A549 (cell line): Measurements from ENCODE around the gene TMEM9. TPM values are rescaled to one million over a fixed set of nuclear protein-coding genes. Genes with fewer than 3 reads are reported as not detected.

ENCODE experiments used
- ATAC-seq, 2 experiments: fragments of 200-7000 bp in 1 of 2; fragments of >200 bp in 1 of 2; cut with Nextera tagmentation in 1 of 2; cut with Tn5 transposase in 1 of 2; 3 replicates each; pipeline versions ENCODE4 v1.8.0 to v1.9.1; 2018 to 2020; ENCODE audit warnings: mild to moderate bottlenecking in 1 of 2, moderate library complexity in 1 of 2
- CTCF ChIA-PET: fragments of 300-600 bp; sonication (Branson Sonifier 250); formaldehyde crosslinking; extraction: SDS; loops from one replicate; lab custom pipeline; 2021; ENCODE audit warnings: antibody characterized with exemption, inconsistent platforms; lab: Yijun Ruan, JAX
- POLR2A ChIA-PET: fragments of 350-600 bp; formaldehyde crosslinking; extraction: SDS; loops from one replicate; lab custom pipeline; 2021; ENCODE audit warnings: antibody characterized with exemption, inconsistent platforms; lab: Yijun Ruan, JAX
- DNase-seq, 2 experiments: peaks; one replicate each; pipeline versions ENCODE4 v3.0.0 to v3.0.0-alpha.2; 2011 to 2016; ENCODE audit warnings: low read depth in 1 of 2, low spot score in 1 of 2
- FAIRE-seq: peaks from 2 replicates; lab custom pipeline; 2011; peaks lifted over from hg19 to GRCh38; lab: Jason Lieb, UNC
- H3K27ac ChIP-seq, 2 experiments: fragments of >200 bp; sonication (Bioruptor Twin); formaldehyde crosslinking; 3 replicates each; pipeline ENCODE4 v1.5.1; 2016 to 2017
- H3K4me1 ChIP-seq: fragments of >200 bp; sonication (Bioruptor Twin); formaldehyde crosslinking; 3 replicates; pipeline ENCODE4 v1.6.1; 2016
- H3K4me2 ChIP-seq: fragments of >200 bp; sonication (Bioruptor Twin); formaldehyde crosslinking; 3 replicates; pipeline ENCODE4 v1.6.1; 2016
- H3K4me3 ChIP-seq: fragments of >200 bp; sonication (Bioruptor Twin); formaldehyde crosslinking; 3 replicates; pipeline ENCODE4 v1.5.1; 2016
- H3K9me3 ChIP-seq: fragments of >200 bp; sonication (Bioruptor Twin); formaldehyde crosslinking; 3 replicates; pipeline ENCODE4 v1.6.1; 2016
- CBX2 ChIP-seq: fragments of 200-600 bp; sonication (generic); IDR thresholded peaks from 2 replicates; pipeline ENCODE4 v1.6.1; 2016; ENCODE audit warnings: low read depth, mild to moderate bottlenecking, borderline replicate concordance
- CTCF ChIP-seq: fragments of >200 bp; sonication (Bioruptor Twin); formaldehyde crosslinking; IDR thresholded peaks from 3 replicates; pipeline ENCODE4 v1.5.1; 2016
- EHMT2 ChIP-seq: fragments of 200-600 bp; sonication (generic); IDR thresholded peaks from 2 replicates; pipeline ENCODE4 v1.6.1; 2016; ENCODE audit warnings: antibody characterized with exemption, low read depth, mild to moderate bottlenecking, moderate library complexity
- FOXS1 ChIP-seq: fragments of 250-450 bp; sonication (Bioruptor Pico); IDR thresholded peaks from 2 replicates; pipeline ENCODE4 v1.5.0; 2020; ENCODE audit warnings: mild to moderate bottlenecking, moderate library complexity
- HEYL ChIP-seq: fragments of 250-450 bp; sonication (Bioruptor Pico); IDR thresholded peaks from 2 replicates; pipeline ENCODE4 v1.8.0; 2021; ENCODE audit warnings: mild to moderate bottlenecking, moderate library complexity
- NFE2L2 ChIP-seq: fragments of 150-350 bp; conservative IDR thresholded peaks from 2 replicates; pipeline ENCODE4 v1.6.1; 2014; ENCODE audit warnings: low read length
- RAD21 ChIP-seq, 2 experiments: fragments of >200 bp in 1 of 2; sonication (Bioruptor Twin) in 1 of 2; formaldehyde crosslinking in 1 of 2; IDR thresholded peaks in 1 of 2; conservative IDR thresholded peaks in 1 of 2; 2 replicates in 1 of 2; 3 replicates in 1 of 2; pipeline ENCODE4 v1.6.1; 2012 to 2018; ENCODE audit warnings: inconsistent platforms in 1 of 2
- REST ChIP-seq: fragments of 200-600 bp; sonication (generic); IDR thresholded peaks from 2 replicates; pipeline ENCODE4 v1.6.1; 2016; ENCODE audit warnings: antibody characterized with exemption, mild to moderate bottlenecking, moderate library complexity
- RFX5 ChIP-seq: fragments of 450-650 bp; IDR thresholded peaks from 2 replicates; pipeline ENCODE4 v1.7.1; 2014; ENCODE audit warnings: antibody characterized with exemption, mild to moderate bottlenecking, moderate library complexity
- SMC3 ChIP-seq: fragments of >200 bp; sonication (Bioruptor Twin); formaldehyde crosslinking; IDR thresholded peaks from 3 replicates; pipeline ENCODE4 v1.6.1; 2018; ENCODE audit warnings: inconsistent platforms
- ZNF302 ChIP-seq: fragments of 250-450 bp; sonication (Bioruptor Pico); IDR thresholded peaks from 2 replicates; pipeline ENCODE4 v1.9.0; 2021; ENCODE audit warnings: inconsistent platforms, mild to moderate bottlenecking, moderate library complexity
- WGBS: methylation state at CpG from one replicate; pipeline ENCODE4 v1.1.6; 2017; ENCODE audit errors: missing lambda C conversion rate; 5-methylcytosine and 5-hydroxymethylcytosine counted together
- polyA plus RNA-seq, 4 experiments: library from polyadenylated mRNA; depleted of rRNA in 3 of 4; stranded (reverse); fragments of >200 nt; fragmentation: RNase III in 1 of 4; extraction: RNeasy Plus Mini Kit Qiagen cat#74134 plus additional on column Dnase treatment in 1 of 4; gene quantifications; 2 replicates in 3 of 4; 3 replicates in 1 of 4; pipeline ENCODE4 v1.2.3, GENCODE V29; 2011 to 2017

TMEM9 gene
- polyA plus RNA-seq, 2 of the 4 experiments (the other 2 are of a cell fraction): 86.8 to 97.0 TPM

GRCh38 chr1:201123866-201124265 is 30.4 kb downstream of the TMEM9 start (continued):
- TF ChIP-seq FOXS1 (CRISPR knock-in tag) (no peak), CBX2 (no peak), HEYL (no peak), REST (no peak), RFX5 (no peak)

GRCh38 chr1:201122321-201122957 is 31.8 kb downstream of the TMEM9 start:
- FAIRE-seq (no peak), DNase-seq (no peak), ATAC-seq (no peak)
- 72% methylated on average over 10 of the region's 10 CpGs for WGBS
- Histone ChIP-seq H3K4me3 (no peak overlapping the region), H3K27ac (no peak overlapping the region), H3K4me2 (no peak overlapping the region), H3K4me1 (peaks cover 17% of the 10 kb centered on the region; the same call in 2 of the 3 replicates), H3K9me3 (no peaks in the 10 kb centered on the region)
- ChIA-PET CTCF (interaction anchor here (1.5 to 1.6 kb wide), 2 partner anchors 9 to 38 kb away, joined by 5 to 8 read pairs; no protein-coding TSS in a partner anchor), POLR2A (no interaction called here)
- TF ChIP-seq NFE2L2 (no peak), ZNF302 (no peak), EHMT2 (no peak)

- Histone ChIP-seq H3K27ac (no peak overlapping the region), H3K9me3 (no peaks in the 10 kb centered on the region)
- CTCF ChIA-PET: interaction anchor here (0.5 to 4.3 kb wide), 41 partner anchors 8 to 1031 kb away, joined by 3 to 27 read pairs (median 3); partner anchors contain the start of gene TMEM9
- TF ChIP-seq SMC3 (peak; percentile 42), CTCF (peak; percentile 65), RFX5 (no peak), RAD21 (conservative IDR thresholded peaks at IDR 0.05 in 1 of 2, IDR thresholded peaks at IDR 0.05 in 1 of 2) (peak; percentile 45 to 57)
- TF ChIP-seq, all 56 proteins: peak for 3
- FAIRE-seq: no peak
- peaks cover 9% of the 10 kb centered on the region; the same call in 2 of the 3 replicates for H3K4me1 ChIP-seq
- POLR2A ChIA-PET: no interaction called here
- WGBS: 39% methylated on average over 14 of the region's 14 CpGs
- peak overlapping the region; percentile 31; the same call in 1 of the 3 replicates for H3K4me2 ChIP-seq
- ATAC-seq: peak in 1 of 2 experiments; percentile 63; a peak in 3 of 6 replicates
- DNase-seq: peak; percentile 62 to 71
- H3K4me3 ChIP-seq: no peak overlapping the region
Observed at GRCh38 chr1:201119206-201120197, 34.8 kb downstream of the TMEM9 start.
